Adrenal gland (tissue), 5 donors: ENCODE data around the gene MPP1.

Experiments
- CTCF ChIP-seq, 6 experiments: fragments of 450-650 bp in 4 of 6; fragments of 200-600 bp in 2 of 6; sonication (generic) in 1 of 6; IDR thresholded peaks; 1 replicate in 5 of 6; 2 replicates in 1 of 6; pipeline versions ENCODE4 v1.5.1 to v1.8.0; 2016 to 2021; ENCODE audit warnings: antibody characterized with exemption in 6 of 6, mild to moderate bottlenecking in 2 of 6, moderate library complexity in 1 of 6
- POLR2A ChIP-seq, 2 donors: fragments of 450-650 bp; IDR thresholded peaks; one replicate each; pipeline ENCODE4 v1.6.1; 2017; ENCODE audit warnings: antibody characterized with exemption in 2 of 2, mild to moderate bottlenecking in 2 of 2, moderate library complexity in 1 of 2
- donor health status: DM: no; HTN: no; CAD: no.

GRCh38 chrX:154802947-154803346, 2.3 kb downstream of the MPP1 start:
- TF ChIP-seq CTCF (IDR thresholded peaks at IDR 0.05) (no peak), POLR2A (IDR thresholded peaks at IDR 0.05) (peak in 1 of 2 donors; percentile 37)
